ENCODE measurements around the gene ZDHHC17.

Gene ZDHHC17

DNA sequence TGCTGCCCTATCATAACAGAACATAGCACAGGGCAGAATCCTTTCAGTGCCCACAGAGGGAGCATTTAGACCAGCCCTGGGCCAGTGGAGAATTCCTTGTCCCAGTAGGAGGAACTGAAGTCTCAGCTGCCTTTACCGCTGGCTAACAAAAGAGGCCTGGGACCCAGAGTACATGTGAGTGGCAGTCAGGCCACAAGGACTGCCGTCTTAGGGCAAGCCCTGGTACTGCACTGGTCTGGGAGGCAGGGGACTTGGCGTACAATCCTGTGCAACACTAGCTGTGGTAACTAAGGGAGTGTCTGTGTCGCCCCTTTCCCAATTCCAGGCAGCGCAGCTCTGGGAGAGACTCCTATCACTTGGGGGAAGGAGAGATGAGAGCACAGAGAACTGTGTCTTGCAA is 131.9 kb downstream of the ZDHHC17 start:
- Histone ChIP-seq H3K4me1 (ENCODE audit: control insufficient read depth in 1 of 2, insufficient read depth in 2 of 2, low read length in 2 of 2) (peaks cover 0 to 4% of the 10 kb centered on the region in 2 donors), H3K27ac (ENCODE audit: low read length) (no peak overlapping the region), H3K27me3 (ENCODE audit: low read depth, low read length) (no peaks in the 10 kb centered on the region), H3K36me3 (ENCODE audit: control insufficient read depth in 1 of 2, insufficient read depth in 2 of 2, low read length in 2 of 2) (no peaks in the 10 kb centered on the region), H3K9me3 (ENCODE audit: control insufficient read depth in 1 of 2, low read length in 2 of 2) (peaks cover 0 to 6% of the 10 kb centered on the region in 2 donors), H3K4me3 (ENCODE audit: low read depth in 1 of 2, low read length in 2 of 2) (no peak overlapping the region)

- Histone ChIP-seq H3K9me3 (ENCODE audit: control insufficient read depth in 1 of 2, low read length in 2 of 2) (peaks cover 0 to 6% of the 10 kb centered on the region in 2 donors), H3K36me3 (ENCODE audit: control insufficient read depth in 1 of 2, insufficient read depth in 2 of 2, low read length in 2 of 2) (no peaks in the 10 kb centered on the region), H3K27me3 (ENCODE audit: low read depth, low read length) (no peaks in the 10 kb centered on the region), H3K4me1 (ENCODE audit: control insufficient read depth in 1 of 2, insufficient read depth in 2 of 2, low read length in 2 of 2) (peaks cover 0 to 4% of the 10 kb centered on the region in 2 donors), H3K4me3 (ENCODE audit: low read depth in 1 of 2, low read length in 2 of 2) (no peak overlapping the region), H3K27ac (ENCODE audit: low read length) (no peak overlapping the region)
Observed at GRCh38 chr12:76896274-76896673, 132.4 kb downstream of the ZDHHC17 start.

DNA sequence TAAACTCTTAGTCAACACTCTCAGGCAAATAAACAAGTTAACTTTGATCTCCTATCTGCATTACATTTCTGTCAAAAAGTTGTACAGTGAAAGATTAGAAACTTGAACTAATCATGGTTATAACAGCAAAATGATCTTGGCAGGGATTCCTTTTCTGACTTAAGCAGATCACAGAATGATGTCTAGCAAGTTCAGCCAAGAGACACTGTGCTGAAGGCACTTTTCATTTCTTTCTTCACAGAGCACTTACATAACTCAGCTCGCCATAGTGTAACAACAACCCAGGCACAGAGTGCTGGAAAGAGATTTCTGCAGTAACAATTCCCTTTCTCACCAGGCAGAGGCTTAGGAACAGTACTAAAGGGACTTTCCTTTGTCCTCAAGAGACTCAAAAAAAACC is 134.5 kb downstream of the ZDHHC17 start:
- H3K27me3 ChIP-seq (ENCODE audit: low read depth, low read length) = no peaks in the 10 kb centered on the region
- H3K9me3 ChIP-seq (ENCODE audit: control insufficient read depth in 1 of 2, low read length in 2 of 2) = peaks cover 0 to 6% of the 10 kb centered on the region in 2 donors
- peaks cover 0 to 4% of the 10 kb centered on the region in 2 donors for H3K4me1 ChIP-seq (ENCODE audit: control insufficient read depth in 1 of 2, insufficient read depth in 2 of 2, low read length in 2 of 2)
- no peak overlapping the region for H3K4me3 ChIP-seq (ENCODE audit: low read depth in 1 of 2, low read length in 2 of 2)
- no peak overlapping the region for H3K27ac ChIP-seq (ENCODE audit: low read length)
- no peaks in the 10 kb centered on the region for H3K36me3 ChIP-seq (ENCODE audit: control insufficient read depth in 1 of 2, insufficient read depth in 2 of 2, low read length in 2 of 2)

DNA sequence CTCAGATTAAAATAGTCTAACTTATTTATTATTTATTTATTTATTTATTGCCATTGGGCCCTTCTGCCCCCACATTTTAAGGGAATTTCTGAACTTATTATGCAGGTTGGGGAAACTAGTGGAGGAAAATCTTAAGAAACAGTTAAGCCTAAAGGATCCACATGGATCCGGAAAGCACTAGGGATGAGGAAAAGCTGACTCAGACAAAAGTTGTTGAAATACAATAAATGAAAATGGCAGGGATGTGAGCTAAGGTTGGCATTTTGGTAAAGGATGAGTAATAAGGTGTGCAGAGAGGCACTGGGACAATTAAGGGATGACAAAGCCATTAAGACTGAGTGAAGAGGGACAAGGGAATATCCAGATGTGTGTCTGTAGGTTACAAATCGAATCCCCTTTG is 135.6 kb downstream of the ZDHHC17 start:
- Histone ChIP-seq H3K27me3 (ENCODE audit: low read depth, low read length) (no peaks in the 10 kb centered on the region), H3K4me3 (ENCODE audit: low read depth in 1 of 2, low read length in 2 of 2) (no peak overlapping the region), H3K4me1 (ENCODE audit: control insufficient read depth in 1 of 2, insufficient read depth in 2 of 2, low read length in 2 of 2) (peaks cover 0 to 4% of the 10 kb centered on the region in 2 donors), H3K36me3 (ENCODE audit: control insufficient read depth in 1 of 2, insufficient read depth in 2 of 2, low read length in 2 of 2) (no peaks in the 10 kb centered on the region), H3K27ac (ENCODE audit: low read length) (no peak overlapping the region), H3K9me3 (ENCODE audit: control insufficient read depth in 1 of 2, low read length in 2 of 2) (peaks cover 0 to under 1% of the 10 kb centered on the region in 2 donors)

DNA sequence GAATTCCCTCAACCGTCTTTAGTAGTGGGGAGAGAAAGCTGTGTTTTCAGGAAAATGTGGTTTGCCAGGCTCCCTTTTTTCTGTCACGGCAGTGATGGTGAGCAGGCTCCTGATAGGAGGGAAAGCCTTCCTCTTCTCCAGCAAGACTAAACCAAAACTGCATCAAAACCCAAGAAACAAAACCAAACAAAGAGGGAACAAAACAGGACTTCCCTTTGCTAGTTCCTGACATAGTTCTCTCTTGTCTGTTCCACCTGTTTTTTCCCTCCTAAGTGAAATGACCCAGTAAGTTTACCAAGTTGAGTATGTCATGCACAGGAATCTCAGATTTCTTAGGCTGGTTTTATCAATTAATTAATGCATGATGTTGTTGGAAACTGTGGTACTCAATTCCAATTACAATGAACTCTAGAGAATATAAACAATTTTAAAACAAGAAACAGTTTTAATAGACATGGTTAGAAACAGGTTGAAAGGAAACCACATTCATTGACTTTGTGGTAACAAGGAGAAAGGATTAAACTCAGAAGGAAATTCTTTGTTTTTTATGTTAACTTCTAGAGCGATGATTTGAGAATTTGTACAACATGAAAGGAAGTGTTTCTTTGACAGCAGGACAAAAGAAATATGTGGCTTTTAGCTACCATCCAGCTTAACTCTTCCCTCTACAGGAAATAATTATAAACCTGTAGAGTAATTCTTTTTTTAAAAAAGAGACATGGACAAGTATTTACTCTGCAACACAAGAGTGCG is 137.9 kb downstream of the ZDHHC17 start:
- no peaks in the 10 kb centered on the region for H3K9me3 ChIP-seq (ENCODE audit: control insufficient read depth in 1 of 2, low read length in 2 of 2)
- H3K27ac ChIP-seq (ENCODE audit: low read length) = no peak overlapping the region
- peaks cover 0 to 4% of the 10 kb centered on the region in 2 donors for H3K4me1 ChIP-seq (ENCODE audit: control insufficient read depth in 1 of 2, insufficient read depth in 2 of 2, low read length in 2 of 2)
- no peak overlapping the region for H3K4me3 ChIP-seq (ENCODE audit: low read depth in 1 of 2, low read length in 2 of 2)
- no peaks in the 10 kb centered on the region for H3K36me3 ChIP-seq (ENCODE audit: control insufficient read depth in 1 of 2, insufficient read depth in 2 of 2, low read length in 2 of 2)
- no peaks in the 10 kb centered on the region for H3K27me3 ChIP-seq (ENCODE audit: low read depth, low read length)
